SK-N-SH (cell line): ENCODE measurements around the gene R3HDM4. TPM values are rescaled to one million over a fixed set of nuclear protein-coding genes. Genes with fewer than 3 reads are reported as not detected.

ENCODE experiments used
- CTCF ChIA-PET: fragments of 300-600, 350-600 bp; formaldehyde crosslinking; extraction: SDS; loops from one replicate; lab custom pipeline; 2021; lab: Yijun Ruan, JAX
- POLR2A ChIA-PET: fragments of 350-600 bp; sonication (Branson Sonifier 250); formaldehyde crosslinking; extraction: SDS; loops from one replicate; lab custom pipeline; 2020; ENCODE audit warnings: antibody characterized with exemption, inconsistent platforms; lab: Yijun Ruan, JAX
- DNase-seq: peaks from one replicate; pipeline ENCODE4 v3.0.0; 2012
- H2AFZ ChIP-seq: fragments of 200-600 bp; sonication (generic); 2 replicates; pipeline ENCODE4 v1.8.1; 2016; ENCODE audit warnings: antibody characterized with exemption, mild to moderate bottlenecking, low read depth
- H3F3A ChIP-seq: fragments of 200-600 bp; sonication (generic); replicated peaks from 2 replicates; pipeline ENCODE3; 2016; ENCODE audit warnings: antibody characterized with exemption, mild to moderate bottlenecking; ENCODE audit not compliant: insufficient read depth
- H3K27ac ChIP-seq, 2 experiments: fragments of 200-500 bp in 1 of 2; fragments of 200-600 bp in 1 of 2; sonication (Bioruptor generic) in 1 of 2; sonication (generic), shearing (Covaris generic) in 1 of 2; 2 replicates each; pipeline versions ENCODE4 v1.5.1 to v1.6.1; 2014 to 2016; ENCODE audit warnings: low read depth in 2 of 2, inconsistent platforms in 1 of 2, low read length in 1 of 2, mild to moderate bottlenecking in 1 of 2, mixed read lengths in 1 of 2
- H3K27me3 ChIP-seq: fragments of 200-600 bp; sonication (generic), shearing (Covaris generic); 2 replicates; pipeline ENCODE4 v1.6.1; 2016; ENCODE audit warnings: mixed run types; ENCODE audit not compliant: insufficient read depth
- H3K36me3 ChIP-seq, 2 experiments: fragments of 200-500 bp in 1 of 2; fragments of 200-600 bp in 1 of 2; sonication (Bioruptor generic) in 1 of 2; sonication (generic) in 1 of 2; replicated peaks in 1 of 2; 2 replicates each; pipeline versions ENCODE3 to v1.5.1; 2014 to 2016; ENCODE audit warnings: low read length in 1 of 2, mild to moderate bottlenecking in 1 of 2; ENCODE audit not compliant: insufficient read depth in 2 of 2, control insufficient read depth in 1 of 2
- H3K4me1 ChIP-seq, 2 experiments: fragments of 200-500 bp in 1 of 2; fragments of 200-600 bp in 1 of 2; sonication (Bioruptor generic) in 1 of 2; sonication (generic), shearing (Covaris generic) in 1 of 2; 2 replicates each; pipeline versions ENCODE4 v1.5.1 to v1.6.1; 2014 to 2016; ENCODE audit warnings: low read depth in 1 of 2, low read length in 1 of 2, mixed run types in 1 of 2; ENCODE audit not compliant: insufficient read depth in 2 of 2, control insufficient read depth in 1 of 2
- H3K4me2 ChIP-seq: fragments of 200-600 bp; sonication (generic), shearing (Covaris generic); 2 replicates; pipeline ENCODE4 v1.6.1; 2017; ENCODE audit warnings: mixed run types
- H3K4me3 ChIP-seq, 2 experiments: fragments of 200-500 bp in 1 of 2; fragments of 200-600 bp in 1 of 2; sonication (Bioruptor generic) in 1 of 2; sonication (generic), shearing (Covaris generic) in 1 of 2; 2 replicates each; pipeline versions ENCODE4 v1.5.1 to v1.8.1; 2014 to 2016; ENCODE audit warnings: low read depth in 2 of 2, inconsistent platforms in 1 of 2, low read length in 1 of 2, mild to moderate bottlenecking in 1 of 2, mixed read lengths in 1 of 2, moderate library complexity in 1 of 2
- H3K79me2 ChIP-seq: fragments of 200-600 bp; sonication (generic); 2 replicates; pipeline ENCODE4 v1.8.1; 2017; ENCODE audit warnings: mild to moderate bottlenecking; ENCODE audit not compliant: insufficient read depth
- H3K9ac ChIP-seq: fragments of 200-600 bp; sonication (generic); 2 replicates; pipeline ENCODE4 v1.6.1; 2017; ENCODE audit warnings: mixed run types
- H3K9me2 ChIP-seq: fragments of 200-600 bp; sonication (generic); 2 replicates; pipeline ENCODE4 v1.6.1; 2017; ENCODE audit warnings: mixed run types
- H3K9me3 ChIP-seq: fragments of 200-600 bp; sonication (generic); 2 replicates; pipeline ENCODE4 v1.6.1; 2017; ENCODE audit warnings: mixed run types, mild to moderate bottlenecking, moderate library complexity
- H4K20me1 ChIP-seq: fragments of 200-600 bp; sonication (generic); 2 replicates; pipeline ENCODE4 v1.6.1; 2017; ENCODE audit warnings: mild to moderate bottlenecking, mixed run types; ENCODE audit not compliant: insufficient read depth
- FOSL2 ChIP-seq: IDR thresholded peaks from 2 replicates; pipeline ENCODE4 v1.4.0; 2012; ENCODE audit warnings: low read depth, mild to moderate bottlenecking, moderate library complexity, borderline replicate concordance
- FOXJ3 ChIP-seq: sonication (generic); formaldehyde crosslinking; IDR thresholded peaks from 2 replicates; pipeline ENCODE4 v1.5.1; 2020; ENCODE audit warnings: mild to moderate bottlenecking, missing genetic modification reagents
- FOXM1 ChIP-seq: IDR thresholded peaks from 2 replicates; pipeline ENCODE4 v1.4.0; 2012; ENCODE audit warnings: low read depth, mild to moderate bottlenecking
- MXI1 ChIP-seq: IDR thresholded peaks from 2 replicates; pipeline ENCODE4 v1.6.1; 2012; ENCODE audit warnings: mild to moderate bottlenecking, low read depth, low read length, improper control_type of control experiment
- NFIC ChIP-seq: IDR thresholded peaks from 2 replicates; pipeline ENCODE4 v1.4.0; 2012; ENCODE audit warnings: borderline replicate concordance
- RCOR1 ChIP-seq: fragments of 150-350 bp; IDR thresholded peaks from 2 replicates; pipeline ENCODE4 v1.6.1; 2017; ENCODE audit warnings: antibody characterized with exemption, low read length
- RXRA ChIP-seq: IDR thresholded peaks from 2 replicates; pipeline ENCODE4 v1.4.0; 2012; ENCODE audit warnings: low read depth, mild to moderate bottlenecking, borderline replicate concordance
- WGBS: methylation state at CpG from one replicate; pipeline ENCODE4 v1.1.6; 2017; ENCODE audit warnings: low lambda C conversion rate; 5-methylcytosine and 5-hydroxymethylcytosine counted together
- polyA plus RNA-seq, 3 experiments: library from polyadenylated mRNA; depleted of rRNA; stranded (reverse); fragments of >200 nt; gene quantifications; 2 replicates each; pipeline ENCODE4 v1.2.3, GENCODE V29; 2012
- TF ChIP-seq, protein P1 (sequence below): fragments of 150-350 bp; IDR thresholded peaks from 2 replicates; pipeline ENCODE4 v1.6.1; 2017; ENCODE audit warnings: antibody characterized with exemption, low read length, low read depth, borderline replicate concordance
- TF ChIP-seq, protein P2 (sequence below): IDR thresholded peaks from 2 replicates; pipeline ENCODE4 v1.4.0; 2012; ENCODE audit warnings: low read depth, borderline replicate concordance

Gene R3HDM4
- polyA plus RNA-seq, 1 of the 3 experiments (the other 2 are of a cell fraction), result 39.2 TPM

GRCh38 chr19:952680-953444 is 39.8 kb upstream of the R3HDM4 start:
- Histone ChIP-seq H3K4me2 (no peak overlapping the region), H3K27ac (no peak overlapping the region; a peak in 1 of 4 replicates), H2AFZ (no peak overlapping the region), H3K4me3 (no peak overlapping the region), H3K9me2 (no peaks in the 10 kb centered on the region), H3F3A (no peaks in the 10 kb centered on the region), H3K27me3 (no peaks in the 10 kb centered on the region), H3K79me2 (no peaks in the 10 kb centered on the region; the same call in 1 of the 2 replicates), H4K20me1 (peaks cover 29% of the 10 kb centered on the region; the same call in 1 of the 2 replicates), H3K9ac (no peak overlapping the region), H3K9me3 (no peaks in the 10 kb centered on the region), H3K36me3 (peaks cover 0 to 3% of the 10 kb centered on the region in 2 experiments), H3K4me1 (peaks cover 5 to 21% of the 10 kb centered on the region in 2 experiments; a peak in 2 of 4 replicates)
- ChIA-PET CTCF (no interaction called here), POLR2A (no interaction called here)
- 86% methylated on average over 16 of the region's 21 CpGs for WGBS
- no peak for DNase-seq
- TF ChIP-seq FOXM1 (no peak), RXRA (no peak), NFIC (no peak), RCOR1 (no peak)
- TF ChIP-seq, protein P1, sequence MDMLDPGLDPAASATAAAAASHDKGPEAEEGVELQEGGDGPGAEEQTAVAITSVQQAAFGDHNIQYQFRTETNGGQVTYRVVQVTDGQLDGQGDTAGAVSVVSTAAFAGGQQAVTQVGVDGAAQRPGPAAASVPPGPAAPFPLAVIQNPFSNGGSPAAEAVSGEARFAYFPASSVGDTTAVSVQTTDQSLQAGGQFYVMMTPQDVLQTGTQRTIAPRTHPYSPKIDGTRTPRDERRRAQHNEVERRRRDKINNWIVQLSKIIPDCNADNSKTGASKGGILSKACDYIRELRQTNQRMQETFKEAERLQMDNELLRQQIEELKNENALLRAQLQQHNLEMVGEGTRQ, result no peak
- TF ChIP-seq, protein P2, sequence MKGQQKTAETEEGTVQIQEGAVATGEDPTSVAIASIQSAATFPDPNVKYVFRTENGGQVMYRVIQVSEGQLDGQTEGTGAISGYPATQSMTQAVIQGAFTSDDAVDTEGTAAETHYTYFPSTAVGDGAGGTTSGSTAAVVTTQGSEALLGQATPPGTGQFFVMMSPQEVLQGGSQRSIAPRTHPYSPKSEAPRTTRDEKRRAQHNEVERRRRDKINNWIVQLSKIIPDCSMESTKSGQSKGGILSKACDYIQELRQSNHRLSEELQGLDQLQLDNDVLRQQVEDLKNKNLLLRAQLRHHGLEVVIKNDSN, result no peak

DNA sequence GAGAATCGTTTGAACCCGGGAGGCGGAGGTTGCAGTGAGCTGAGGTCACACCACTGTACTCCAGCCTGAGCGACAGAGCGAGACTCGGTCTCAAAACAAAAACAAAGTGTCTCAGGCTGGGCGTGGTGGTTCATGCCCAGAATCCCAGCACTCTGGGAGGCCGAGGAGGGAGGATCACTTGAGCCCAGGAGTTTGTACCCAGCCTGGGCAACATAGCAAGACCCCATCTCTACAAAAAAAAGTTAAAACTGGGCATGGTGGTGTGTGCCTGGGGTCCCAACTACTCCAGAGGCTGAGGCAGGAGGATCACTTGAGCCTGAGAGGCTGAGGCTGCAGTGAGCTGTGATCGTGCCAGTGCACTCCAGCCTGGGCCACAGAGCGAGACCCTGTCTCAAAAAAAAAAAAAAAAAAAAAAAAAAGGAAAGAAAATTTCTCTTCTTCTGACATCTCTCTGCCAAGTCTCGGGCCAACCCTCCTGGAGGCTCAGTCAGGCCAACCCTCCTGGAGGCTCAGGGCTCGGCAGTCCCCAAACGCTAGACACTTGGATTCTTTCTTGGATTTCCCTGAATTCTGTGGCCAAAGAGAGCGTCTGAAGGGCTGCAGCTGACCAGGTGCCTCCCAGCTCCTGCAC is 39.1 kb upstream of the R3HDM4 start:
- H3K9me3 ChIP-seq, result no peaks in the 10 kb centered on the region
- H3K27me3 ChIP-seq, result no peaks in the 10 kb centered on the region
- H4K20me1 ChIP-seq, result peaks cover 36% of the 10 kb centered on the region; the same call in 1 of the 2 replicates
- no peak overlapping the region for H3K9ac ChIP-seq
- H3K4me2 ChIP-seq, result no peak overlapping the region
- peaks cover 0 to 4% of the 10 kb centered on the region in 2 experiments for H3K36me3 ChIP-seq
- H3F3A ChIP-seq, result no peaks in the 10 kb centered on the region
- no peak overlapping the region for H2AFZ ChIP-seq
- no peak overlapping the region; a peak in 1 of 4 replicates for H3K27ac ChIP-seq
- peaks cover 2% of the 10 kb centered on the region; the same call in 1 of the 2 replicates for H3K79me2 ChIP-seq
- no peak overlapping the region for H3K4me3 ChIP-seq
- no peak for DNase-seq
- H3K4me1 ChIP-seq, result peaks cover 5 to 19% of the 10 kb centered on the region in 2 experiments; a peak in 2 of 4 replicates
- no peaks in the 10 kb centered on the region for H3K9me2 ChIP-seq
- TF ChIP-seq MXI1 (no peak), FOSL2 (no peak), FOXJ3 (no peak)
- 89% methylated on average over 14 of the region's 14 CpGs for WGBS
- ChIA-PET CTCF (no interaction called here), POLR2A (interaction anchor here (0.7 kb wide), 1 partner anchor 375 kb away, joined by 3 read pairs; no protein-coding TSS in a partner anchor)
